GM18868 (cell line): ENCODE data around the gene CAMKMT.
A peak's percentile ranks its signal among the peaks of the same experiment; 100 is the strongest.

ENCODE experiments used
- ATAC-seq: cut with Tn5 transposase; IDR thresholded peaks from one replicate; pipeline ENCODE4 v1.9.1; 2021; ENCODE audit warnings: mild to moderate bottlenecking, moderate library complexity; ENCODE audit not compliant: unreplicated experiment

Gene CAMKMT

GRCh38 chr2:44442019-44442418, 80.3 kb downstream of the CAMKMT start:
- ATAC-seq = no peak

DNA sequence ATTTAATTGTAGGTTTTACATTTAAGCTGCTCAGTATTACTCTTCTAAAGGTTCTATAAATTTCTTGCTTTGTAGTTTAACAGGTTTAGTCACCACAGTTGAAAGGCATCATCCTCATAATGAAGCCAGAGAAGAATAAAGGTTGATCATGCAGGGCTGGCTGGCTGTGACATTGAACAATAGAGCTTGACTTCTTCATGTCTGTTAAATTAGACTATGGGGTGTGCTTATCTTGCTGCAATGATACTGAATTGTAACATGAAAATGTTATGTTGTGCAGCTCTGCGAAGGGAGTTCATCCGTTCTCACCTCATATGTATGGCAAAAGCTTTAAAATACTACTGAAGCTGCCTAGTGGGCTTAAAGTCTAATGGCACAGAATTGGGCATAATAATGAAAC, 81.8 kb downstream of the CAMKMT start:
- ATAC-seq = no peak

DNA sequence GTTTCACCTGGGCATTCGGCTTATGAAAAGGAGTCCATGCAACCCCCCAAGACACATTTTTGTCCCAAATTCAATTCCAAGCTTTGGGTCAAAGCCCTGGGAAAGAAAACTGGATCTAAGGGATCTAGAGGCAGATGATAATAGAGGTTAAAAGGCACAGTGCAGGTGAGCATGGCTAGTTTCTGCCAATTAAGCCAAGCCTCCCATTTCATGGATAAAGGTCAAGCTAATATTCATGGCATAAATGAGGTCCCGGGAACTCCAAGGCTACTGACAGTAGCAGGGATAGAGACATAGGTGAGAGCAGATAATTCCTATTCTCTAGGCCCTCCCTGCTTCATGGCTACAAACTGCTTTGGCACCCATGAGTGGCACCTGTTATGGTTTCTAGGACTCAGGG, 83.1 kb downstream of the CAMKMT start:
- ATAC-seq = no peak

- ATAC-seq = no peak
These were observed 87.2 kb downstream of the CAMKMT start for GRCh38 chr2:44448860-44449527.

DNA sequence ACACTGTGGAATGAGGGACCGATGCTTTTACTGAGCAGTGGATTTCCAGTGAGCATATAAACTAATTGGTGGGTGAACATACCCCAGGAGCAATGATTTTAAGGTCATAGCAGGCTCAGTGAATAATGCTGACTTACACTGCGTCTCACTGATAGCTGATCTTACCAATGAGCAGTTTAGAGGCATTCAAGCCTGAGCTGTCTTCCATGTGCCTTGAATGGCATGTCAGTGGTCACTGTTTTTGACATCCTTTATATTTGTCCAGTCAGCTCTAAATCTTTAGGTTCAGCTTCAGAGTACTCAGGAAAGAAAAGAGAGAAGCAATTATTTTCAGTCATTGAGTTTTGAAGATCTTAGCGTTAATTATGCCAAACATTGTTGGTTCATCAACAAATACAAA, 88.3 kb downstream of the CAMKMT start:
- ATAC-seq = no peak

GRCh38 chr2:44450806-44451205, 89.1 kb downstream of the CAMKMT start:
- no peak for ATAC-seq

DNA sequence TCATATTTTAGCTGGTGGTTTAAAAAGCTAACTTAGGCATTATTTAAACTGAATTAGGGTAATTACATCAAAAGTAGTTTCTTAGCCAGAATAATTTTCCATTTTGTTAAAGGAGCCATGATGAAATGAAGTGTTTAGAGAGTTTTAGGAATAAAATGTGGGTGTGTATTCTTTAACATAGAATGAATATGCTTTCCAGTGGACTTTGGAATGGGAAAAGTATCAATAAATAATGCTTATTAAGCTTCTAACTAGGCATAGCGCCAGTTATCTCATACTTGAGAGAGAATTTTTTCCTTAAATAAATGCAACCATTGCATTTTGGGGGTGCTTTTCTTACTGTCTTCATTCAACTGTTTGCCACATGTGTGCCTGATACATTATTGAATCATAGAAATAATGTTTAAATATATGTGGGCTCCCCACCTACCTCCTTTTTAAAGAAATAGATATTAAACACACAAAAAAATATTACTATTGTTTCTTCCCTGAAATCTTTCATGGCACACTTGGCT, 90.4 kb downstream of the CAMKMT start:
- no peak for ATAC-seq

- ATAC-seq = no peak
These were observed 91.5 kb downstream of the CAMKMT start for GRCh38 chr2:44453259-44453658.

DNA sequence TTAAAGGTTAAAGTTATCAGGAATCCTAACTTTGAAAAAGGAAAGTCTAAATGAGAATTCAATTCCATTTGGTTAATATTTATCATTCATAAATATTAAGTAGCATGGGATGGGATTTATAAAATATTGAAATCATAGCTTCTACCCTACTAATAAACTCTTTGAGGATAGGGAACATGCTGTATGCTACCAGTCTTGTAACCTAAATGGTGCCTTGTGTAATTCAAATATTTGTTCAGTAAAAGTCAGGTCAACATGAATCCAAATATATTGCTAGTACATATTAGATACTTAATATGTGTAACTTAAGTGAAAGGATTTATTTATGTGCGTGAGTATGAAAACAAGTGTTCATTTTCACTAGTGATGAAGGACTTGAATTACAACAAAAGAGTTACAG, 94.1 kb downstream of the CAMKMT start:
- ATAC-seq = no peak

- ATAC-seq = no peak
These were observed 95.2 kb downstream of the CAMKMT start for GRCh38 chr2:44456946-44457345.

GRCh38 chr2:44459739-44460138, 98.0 kb downstream of the CAMKMT start:
- ATAC-seq = no peak

DNA sequence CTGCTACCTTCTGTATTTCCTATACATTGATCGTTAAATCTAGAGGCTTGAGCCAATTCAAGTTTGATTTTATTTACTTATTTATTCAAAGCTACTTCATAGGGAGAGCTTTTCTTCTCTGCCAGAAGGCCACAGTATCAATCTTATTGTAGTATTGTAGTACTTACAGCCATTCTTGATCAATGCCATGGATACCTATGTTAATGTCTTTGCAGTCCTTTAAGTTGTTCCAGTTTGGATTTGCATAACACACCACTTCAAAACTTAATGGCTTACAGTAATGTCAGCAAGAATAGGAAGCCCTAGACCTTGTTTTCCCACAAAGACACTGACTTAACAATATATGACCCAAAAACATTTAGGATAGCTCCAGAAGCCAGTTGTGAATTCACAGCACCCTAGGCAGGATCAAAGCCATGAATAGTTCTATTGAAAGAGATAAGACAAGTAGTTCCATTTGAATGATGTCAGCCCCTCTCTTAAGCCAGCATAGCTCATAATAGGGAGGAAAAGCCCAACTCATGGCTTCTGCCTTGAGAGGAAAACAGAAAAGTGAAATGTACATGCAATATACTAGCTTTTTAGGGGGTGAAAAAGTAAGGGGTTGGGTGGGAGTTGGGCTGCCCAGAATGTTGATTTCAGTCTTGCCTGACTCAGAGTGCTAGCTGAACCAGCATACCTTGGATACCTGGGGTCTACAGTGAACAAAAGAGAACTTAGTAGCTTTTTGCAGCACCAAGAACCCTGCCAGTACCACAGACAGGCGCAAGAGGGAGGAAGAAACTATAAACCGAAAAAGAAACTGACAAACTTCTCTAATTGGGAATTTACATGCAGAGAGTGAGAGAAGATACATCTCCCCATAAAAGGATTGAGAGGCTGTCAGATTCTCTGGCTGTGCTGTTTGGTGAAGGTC, 101.4 kb downstream of the CAMKMT start:
- no peak for ATAC-seq

DNA sequence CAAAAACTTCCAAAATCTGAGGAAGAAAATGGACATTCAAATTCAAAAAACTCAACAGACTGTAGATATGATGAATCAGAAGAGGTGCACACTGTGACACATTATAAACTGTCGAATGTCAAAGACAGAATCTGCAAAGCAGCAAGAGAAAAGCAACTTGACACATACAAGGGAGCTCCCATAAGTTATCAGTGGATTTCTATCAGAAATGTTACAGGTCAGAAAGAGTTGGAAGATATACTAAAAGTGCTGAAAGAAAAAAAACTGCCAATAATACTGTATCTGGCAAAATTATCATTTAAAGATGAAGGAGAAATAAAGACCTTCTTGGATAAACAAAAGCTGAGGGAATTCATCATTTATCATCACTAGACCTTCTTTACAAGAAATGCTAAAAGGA, 102.7 kb downstream of the CAMKMT start:
- no peak for ATAC-seq

- ATAC-seq = no peak
These were observed 108.4 kb downstream of the CAMKMT start for GRCh38 chr2:44470151-44470550.

- ATAC-seq = no peak
These were observed 116.1 kb downstream of the CAMKMT start for GRCh38 chr2:44477657-44478414.

DNA sequence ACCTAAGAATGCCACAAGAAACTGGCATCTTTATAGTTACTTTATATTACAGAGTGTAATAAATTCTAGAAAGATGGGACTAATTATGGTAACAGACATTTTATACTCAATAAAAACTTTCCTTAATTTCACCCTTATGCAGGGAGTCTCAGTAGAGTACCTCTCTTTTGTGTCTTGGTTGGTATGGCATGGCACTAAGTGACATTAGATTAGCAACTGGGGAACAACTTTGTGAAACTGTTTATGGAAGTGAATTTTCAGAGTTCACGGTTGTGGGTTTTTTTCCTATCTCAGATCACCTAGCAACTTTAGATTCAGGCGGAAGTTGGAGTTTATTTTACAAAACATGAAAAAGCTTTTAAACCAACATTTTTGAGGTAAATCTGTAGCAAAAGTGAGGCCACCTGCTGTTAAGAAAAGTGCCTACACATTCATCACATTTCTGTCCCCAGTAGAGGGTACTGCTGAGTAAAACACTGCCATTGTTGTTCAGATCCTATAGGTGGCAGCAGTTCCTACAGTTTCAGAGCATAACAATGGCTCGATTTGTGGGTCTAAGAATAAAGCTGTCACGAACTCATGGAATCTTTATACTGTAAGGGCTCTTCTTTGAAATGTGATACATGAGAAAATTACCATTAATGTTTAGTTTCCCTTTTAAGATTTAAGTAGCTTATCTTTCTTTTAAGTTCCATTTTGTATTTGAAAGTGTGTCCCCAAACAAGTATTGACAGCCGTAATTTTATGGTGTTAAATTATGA, 117.6 kb downstream of the CAMKMT start:
- peak; percentile 90 for ATAC-seq

GRCh38 chr2:44480068-44480467, 118.3 kb downstream of the CAMKMT start:
- no peak for ATAC-seq

DNA sequence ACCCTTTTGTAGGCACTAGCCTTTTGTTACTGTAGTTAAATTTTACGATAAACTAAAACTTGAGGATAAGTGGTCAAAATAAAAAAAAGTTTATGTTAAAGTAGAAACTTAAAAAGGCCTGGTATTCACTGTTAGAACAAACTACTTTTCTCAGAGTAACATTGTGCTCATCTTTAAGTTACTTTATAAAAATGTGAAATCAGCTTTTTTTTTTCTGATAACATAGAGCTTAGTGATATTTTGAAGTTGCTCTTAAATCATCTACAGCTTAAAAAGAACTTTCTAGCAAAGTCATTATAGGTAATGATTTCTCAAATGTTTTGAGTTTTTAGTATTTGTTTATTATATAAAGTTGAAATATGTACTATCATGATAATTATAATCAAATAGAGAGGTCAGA, 125.3 kb downstream of the CAMKMT start:
- ATAC-seq = no peak

GRCh38 chr2:44490726-44491125, 129.0 kb downstream of the CAMKMT start:
- no peak for ATAC-seq

DNA sequence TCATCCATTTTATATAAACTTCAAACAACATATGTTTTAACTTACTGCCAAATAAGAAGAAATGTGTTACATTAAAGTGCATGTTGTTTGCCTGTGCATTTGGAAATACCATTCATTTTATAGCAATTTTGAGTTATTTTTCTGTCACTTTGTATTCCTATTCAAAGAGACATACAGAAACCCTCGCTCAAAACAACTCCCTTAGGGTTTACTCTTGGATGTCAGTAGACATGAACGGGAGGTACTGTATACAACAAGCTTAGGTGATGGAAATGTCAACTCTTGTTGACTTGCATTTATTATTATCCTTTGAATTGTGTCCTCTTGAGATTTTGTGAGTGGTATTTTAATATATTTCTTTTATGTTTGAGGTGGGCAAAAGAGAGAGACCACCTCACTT, 132.3 kb downstream of the CAMKMT start:
- no peak for ATAC-seq

DNA sequence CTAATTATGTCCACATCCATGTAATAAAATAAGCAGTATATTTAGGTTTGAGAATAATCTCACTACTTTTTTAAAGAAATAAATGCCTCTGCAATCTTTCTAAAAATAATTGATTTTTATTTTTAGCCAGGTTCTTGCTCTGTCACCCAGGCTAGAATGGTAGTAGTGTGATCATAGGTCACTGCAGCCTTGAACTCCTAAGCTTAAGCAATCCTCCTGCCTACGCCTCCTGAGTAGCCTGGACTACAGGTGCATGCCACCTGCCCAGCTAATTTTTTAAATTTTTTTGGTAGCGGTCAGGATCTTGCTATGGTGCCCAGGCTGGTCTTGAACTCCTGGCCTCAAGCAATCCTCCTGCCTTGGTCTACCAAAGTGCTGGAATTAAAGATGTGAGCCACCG, 133.3 kb downstream of the CAMKMT start:
- no peak for ATAC-seq
